D721Med (cell line): Measurements from ENCODE around the gene MS4A7.
"Not testable (repeated sequence)": the region's sequence is repeated elsewhere in the genome, so short reads cannot be mapped to it uniquely, and the experiment has no call there.

Source experiments
- DNase-seq: peaks from one replicate; pipeline ENCODE4 v3.0.0; 2011; ENCODE audit warnings: low spot score; ENCODE audit not compliant: insufficient read length
- FAIRE-seq: peaks from 2 replicates; lab custom pipeline; 2011; peaks lifted over from hg19 to GRCh38; lab: Jason Lieb, UNC
- TF ChIP-seq, protein P1 (sequence below): IDR thresholded peaks from 2 replicates; pipeline ENCODE4 v1.5.1; 2012; ENCODE audit warnings: mild to moderate bottlenecking, control low read depth; ENCODE audit not compliant: insufficient read depth; ENCODE audit errors: missing control alignments

MS4A7 gene

DNA sequence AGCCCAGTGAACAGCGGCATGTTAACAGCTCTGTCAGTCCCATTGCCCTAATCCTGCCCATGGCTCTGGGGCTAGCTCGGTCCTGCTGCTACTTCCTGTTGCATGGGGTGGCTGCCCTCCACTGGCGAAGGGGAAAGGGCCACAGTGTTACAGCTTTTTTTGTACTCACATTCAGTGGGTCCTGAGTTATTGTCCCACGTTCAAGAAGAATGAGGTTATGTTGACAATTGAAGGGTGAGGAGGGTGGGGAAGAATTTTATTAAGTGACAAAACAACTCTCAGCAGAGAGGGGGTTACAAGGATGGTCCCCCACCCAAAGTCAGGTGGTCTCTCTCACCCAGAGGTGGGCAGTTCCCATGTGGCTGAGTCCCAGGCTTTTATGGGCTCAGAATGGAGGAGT, 17.7 kb upstream of the MS4A7 start:
- DNase-seq, result no peak
- FAIRE-seq, result no peak
- TF ChIP-seq, protein P1, sequence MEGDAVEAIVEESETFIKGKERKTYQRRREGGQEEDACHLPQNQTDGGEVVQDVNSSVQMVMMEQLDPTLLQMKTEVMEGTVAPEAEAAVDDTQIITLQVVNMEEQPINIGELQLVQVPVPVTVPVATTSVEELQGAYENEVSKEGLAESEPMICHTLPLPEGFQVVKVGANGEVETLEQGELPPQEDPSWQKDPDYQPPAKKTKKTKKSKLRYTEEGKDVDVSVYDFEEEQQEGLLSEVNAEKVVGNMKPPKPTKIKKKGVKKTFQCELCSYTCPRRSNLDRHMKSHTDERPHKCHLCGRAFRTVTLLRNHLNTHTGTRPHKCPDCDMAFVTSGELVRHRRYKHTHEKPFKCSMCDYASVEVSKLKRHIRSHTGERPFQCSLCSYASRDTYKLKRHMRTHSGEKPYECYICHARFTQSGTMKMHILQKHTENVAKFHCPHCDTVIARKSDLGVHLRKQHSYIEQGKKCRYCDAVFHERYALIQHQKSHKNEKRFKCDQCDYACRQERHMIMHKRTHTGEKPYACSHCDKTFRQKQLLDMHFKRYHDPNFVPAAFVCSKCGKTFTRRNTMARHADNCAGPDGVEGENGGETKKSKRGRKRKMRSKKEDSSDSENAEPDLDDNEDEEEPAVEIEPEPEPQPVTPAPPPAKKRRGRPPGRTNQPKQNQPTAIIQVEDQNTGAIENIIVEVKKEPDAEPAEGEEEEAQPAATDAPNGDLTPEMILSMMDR, result no peak

DNA sequence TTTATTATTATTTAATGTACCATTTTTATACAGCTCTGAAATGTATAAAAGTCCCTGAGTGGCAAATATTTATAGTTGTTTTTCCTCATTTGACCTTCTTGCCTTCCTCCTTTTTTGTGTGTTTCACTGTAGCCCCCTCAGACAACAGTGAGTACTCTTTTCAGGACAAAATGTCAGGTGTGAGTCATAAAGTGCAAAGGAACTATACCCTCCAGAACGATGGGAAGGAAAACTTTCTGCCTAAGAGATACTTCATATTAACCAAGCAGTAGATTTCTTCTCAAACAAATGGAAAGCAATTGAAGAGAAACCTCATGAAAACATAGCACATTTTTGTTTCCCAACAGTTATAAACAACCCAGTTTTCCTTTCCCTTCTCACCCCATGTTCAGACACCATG, 16.1 kb upstream of the MS4A7 start:
- no peak for DNase-seq
- TF ChIP-seq, protein P1, result no peak
- FAIRE-seq, result no peak

DNA sequence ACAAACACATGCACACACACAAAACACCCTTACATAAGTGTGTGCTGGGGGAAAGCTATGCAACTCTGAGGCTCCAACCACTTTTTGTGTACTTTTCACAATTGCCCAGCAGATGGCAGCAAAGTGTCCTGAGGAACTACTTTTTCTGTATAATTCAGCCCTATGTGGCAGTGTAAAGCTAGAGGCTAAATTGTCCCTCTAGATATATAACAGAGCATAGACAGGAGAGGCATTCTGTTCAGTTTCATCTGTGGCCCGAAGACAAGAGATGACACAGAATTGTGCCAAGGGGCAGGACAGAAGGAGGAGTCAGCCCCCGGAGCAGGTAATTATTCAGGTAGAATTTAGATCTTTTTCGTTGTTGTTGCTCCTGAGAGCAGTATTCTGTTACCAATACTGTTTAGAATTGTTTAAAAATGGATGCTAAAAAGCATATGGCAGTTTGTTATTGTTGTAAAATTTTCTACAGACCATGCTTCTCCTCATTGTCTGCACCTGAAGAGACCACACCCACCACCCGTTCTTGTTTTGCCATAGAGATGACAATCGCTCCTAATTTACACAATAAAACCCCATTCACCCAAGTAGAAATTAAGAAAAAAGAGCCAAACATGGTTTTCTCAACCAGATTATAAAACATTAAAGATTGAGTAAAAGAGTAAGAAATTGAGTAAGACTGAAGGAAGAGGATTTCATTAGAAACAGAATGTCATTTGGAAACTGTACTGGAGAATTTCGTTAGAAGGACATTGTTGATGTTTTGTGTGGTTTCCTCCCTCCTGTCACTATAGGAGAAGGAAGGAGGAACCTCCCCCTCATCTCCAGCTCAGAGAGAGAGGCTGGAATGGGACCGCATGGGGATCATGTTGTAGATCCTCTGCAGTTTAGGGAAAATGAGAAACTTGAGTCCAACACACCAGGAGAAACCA, 14.5 kb upstream of the MS4A7 start:
- TF ChIP-seq, protein P1, result peak; percentile 71
- no peak for DNase-seq
- FAIRE-seq, result peak; percentile 93

DNA sequence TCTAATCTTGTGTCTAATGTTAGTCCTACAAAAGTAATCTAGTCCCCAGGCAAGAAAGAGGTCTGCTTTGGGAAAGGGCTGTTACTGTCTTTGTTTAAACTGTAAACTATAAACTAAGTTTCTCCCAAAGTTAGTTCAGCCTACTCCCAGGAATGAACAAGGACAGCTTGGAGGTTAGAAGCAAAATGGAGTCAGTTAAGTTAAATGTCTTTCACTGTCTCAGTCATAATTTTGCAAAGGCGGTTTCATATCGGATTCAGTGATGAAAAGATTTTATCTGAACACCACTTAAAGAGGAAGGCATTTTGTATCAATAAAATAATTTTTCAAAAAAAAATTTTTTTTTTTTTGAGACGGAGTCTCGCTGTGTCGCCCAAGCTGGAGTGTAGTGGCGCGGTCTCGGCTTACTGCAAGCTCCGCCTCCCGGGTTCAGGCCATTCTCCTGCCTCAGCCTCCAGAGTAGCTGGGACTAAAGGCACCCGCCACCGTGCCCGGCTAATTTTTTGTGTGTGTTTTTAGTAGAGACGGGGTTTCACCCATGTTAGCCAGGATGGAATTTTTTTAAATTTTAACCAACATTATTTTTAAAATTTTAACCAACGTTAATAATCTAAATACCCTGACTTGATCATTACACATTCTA, 11.9 kb upstream of the MS4A7 start:
- not testable (repeated sequence) for DNase-seq, FAIRE-seq

DNA sequence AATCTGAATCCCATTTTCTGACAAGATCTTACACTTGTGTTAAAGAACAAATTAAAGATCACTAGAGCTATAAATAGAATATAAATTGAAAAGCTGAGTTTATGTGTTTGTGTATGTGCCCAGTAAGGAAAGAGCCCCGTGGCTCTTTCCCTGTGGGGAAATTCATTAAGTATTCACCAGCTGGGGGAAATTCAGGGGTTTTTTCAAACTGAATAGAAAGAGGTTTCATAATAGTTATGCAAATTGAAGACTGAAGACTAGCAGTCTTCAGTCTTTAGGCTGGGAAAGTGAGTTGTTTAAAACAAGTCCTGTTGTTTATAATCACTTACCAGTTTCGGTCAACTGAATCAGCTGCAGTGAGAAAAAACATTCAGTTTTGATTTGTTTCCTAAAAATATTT, 11.3 kb upstream of the MS4A7 start:
- TF ChIP-seq, protein P1, result no peak
- FAIRE-seq, result no peak
- DNase-seq, result no peak

DNA sequence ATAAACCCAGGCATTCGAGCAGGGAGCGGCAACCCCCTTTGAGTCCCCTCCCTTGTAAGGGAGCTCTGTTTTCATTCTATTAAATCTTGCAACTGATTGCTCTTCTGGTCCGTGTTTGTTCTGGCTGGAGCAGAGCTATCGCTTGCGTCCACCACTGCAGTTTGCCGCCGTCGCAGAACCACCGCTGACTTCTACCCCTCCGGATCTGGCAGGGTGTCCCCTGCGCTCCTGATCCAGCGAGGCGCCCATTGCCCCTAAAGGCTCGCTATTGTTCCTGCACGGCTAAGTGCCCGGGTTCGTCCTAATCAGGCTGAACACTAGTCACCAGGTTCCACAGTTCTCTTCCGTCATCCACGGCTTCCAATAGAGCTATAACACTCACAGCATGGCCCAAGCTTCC, 10.4 kb upstream of the MS4A7 start:
- FAIRE-seq (no peak), DNase-seq (no peak)
- TF ChIP-seq, protein P1, result no peak

DNA sequence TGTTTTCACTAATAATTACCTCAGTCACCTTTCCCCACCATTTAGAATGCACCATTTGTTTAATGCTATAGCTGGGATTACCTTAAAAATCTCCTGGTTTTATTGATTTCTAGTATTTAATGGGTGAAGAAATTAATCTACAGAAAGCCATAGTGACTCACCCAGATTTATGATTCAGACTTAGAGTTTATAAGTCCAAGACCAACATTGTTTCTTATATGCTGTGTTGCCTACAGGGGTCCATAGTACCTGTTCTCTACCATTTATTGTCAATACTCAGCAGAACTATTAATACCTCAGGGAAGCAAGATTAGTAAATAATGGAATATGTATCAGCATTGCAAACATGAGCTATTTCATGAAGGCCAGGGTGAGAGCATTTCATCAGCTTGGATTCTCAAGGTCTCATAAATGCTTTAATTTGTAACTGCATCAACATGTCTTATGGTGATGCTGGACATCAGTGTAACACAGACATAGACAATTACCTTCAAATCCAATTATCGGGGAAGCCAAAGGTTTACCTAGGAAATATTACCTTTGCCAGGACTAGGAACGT, 8.0 kb upstream of the MS4A7 start:
- FAIRE-seq, result no peak
- TF ChIP-seq, protein P1, result no peak

More for the DNA sequence above, 8.0 kb upstream of the MS4A7 start:
- no peak for DNase-seq
